Adrenal gland (tissue), 12 donors: ENCODE data around the gene TSPAN5. TPM values are rescaled to one million over a fixed set of nuclear protein-coding genes. Genes with fewer than 3 reads are reported as not detected.

Source experiments
- DNase-seq, 7 donors: peaks; one replicate each; pipeline ENCODE4 v3.0.0-alpha.2; 2019 to 2020
- H3K27ac ChIP-seq, 5 donors: fragments of 200-600 bp; sonication (generic) in 4 of 5; 1 replicate in 3 of 5; 2 replicates in 2 of 5; pipeline versions ENCODE4 v1.5.1 to v1.8.0; 2016 to 2020; ENCODE audit warnings: mild to moderate bottlenecking in 1 of 5
- H3K27me3 ChIP-seq: fragments of 200-600 bp; 2 replicates; pipeline ENCODE4 v1.8.0; 2021
- H3K36me3 ChIP-seq, 2 donors: fragments of 200-600 bp; replicated peaks in 1 of 2; 1 replicate in 1 of 2; 2 replicates in 1 of 2; pipeline versions ENCODE4 v1.5.1 to v1.8.0; 2018 to 2022
- H3K4me1 ChIP-seq, 2 donors: fragments of 200-600 bp; replicated peaks in 1 of 2; 1 replicate in 1 of 2; 2 replicates in 1 of 2; pipeline versions ENCODE4 v1.5.1 to v1.8.0; 2018 to 2021
- H3K4me3 ChIP-seq, 4 donors: fragments of 200-600 bp; sonication (generic) in 3 of 4; one replicate each; pipeline ENCODE4 v1.5.1; 2016 to 2018
- H3K9me3 ChIP-seq, 3 donors: fragments of 200-600 bp; sonication (generic) in 1 of 3; replicated peaks in 1 of 3; 1 replicate in 2 of 3; 2 replicates in 1 of 3; pipeline versions ENCODE4 v1.5.1 to v1.8.0; 2016 to 2021
- CTCF ChIP-seq, 6 experiments: fragments of 450-650 bp in 4 of 6; fragments of 200-600 bp in 2 of 6; sonication (generic) in 1 of 6; IDR thresholded peaks; 1 replicate in 5 of 6; 2 replicates in 1 of 6; pipeline versions ENCODE4 v1.5.1 to v1.8.0; 2016 to 2021; ENCODE audit warnings: antibody characterized with exemption in 6 of 6, mild to moderate bottlenecking in 2 of 6, moderate library complexity in 1 of 6
- POLR2A ChIP-seq, 2 donors: fragments of 450-650 bp; IDR thresholded peaks; one replicate each; pipeline ENCODE4 v1.6.1; 2017; ENCODE audit warnings: antibody characterized with exemption in 2 of 2, mild to moderate bottlenecking in 2 of 2, moderate library complexity in 1 of 2
- WGBS, 4 donors: extraction: QIAGEN DNeasy Blood & Tissue Kit in 2 of 4; methylation state at CpG; one replicate each; pipeline versions ENCODE4 v1.1.5 to v1.1.7; 2013 to 2017; 5-methylcytosine and 5-hydroxymethylcytosine counted together
- intact Hi-C, 2 donors: fragments of 100-400 bp; cut with DNase I; formaldehyde crosslinking; loops; one replicate each; pipeline versions ENCODE4 v1.14.1 to v1.15.0; 2022 to 2023
- polyA plus RNA-seq, 3 donors: library from polyadenylated mRNA; stranded (reverse); fragments of 200-250 nt in 2 of 3; fragments of 350-450 nt in 1 of 3; fragmentation: Illumina TruSeq in 1 of 3; extraction: RNeasy Lipid Tissue Mini Kit (QIAGEN cat#74804) in 1 of 3; gene quantifications; one replicate each; pipeline ENCODE4 v1.2.3, GENCODE V29; 2013 to 2014
- total RNA-seq, 9 donors: library from RNA; depleted of rRNA in 4 of 9; stranded (reverse); fragments of >200 nt in 4 of 9; fragments of 120-200 nt in 1 of 9; fragmentation: NEBNext Ultra II Directional in 1 of 9; extraction: Animal tissue kit (Norgen Biotek cat#: 25700) in 1 of 9; gene quantifications; one replicate each; pipeline versions ENCODE4 v1.1.0 to v1.2.4, GENCODE V29; 2013 to 2023
- donor health status: healthy with polysubstance abuse.
- donor health status: Bipolar disorder and iron deficiency.
- donor health status: DM: yes; HTN: yes; CAD: no.
- donor health status: DM: no; HTN: no; CAD: no.
- donor health status: DM: no; HTN: no; CAD: no.
- donor health status: DM: yes; HTN: yes; CAD: no.

TSPAN5 gene
- total and polyA plus RNA-seq, 12 donors: 1.4 to 23.8 (median 2.7) TPM

- Histone ChIP-seq H3K36me3 (no peaks in the 10 kb centered on the region), H3K4me3 (no peak overlapping the region), H3K4me1 (no peaks in the 10 kb centered on the region), H3K27me3 (no peaks in the 10 kb centered on the region), H3K27ac (no peak overlapping the region), H3K9me3 (no peaks in the 10 kb centered on the region)
- intact Hi-C loops: no loop called here
- WGBS, 4 donors: 75 to 95% (median 80%) methylated on average over 3 of the region's 3 CpGs
- TF ChIP-seq CTCF (IDR thresholded peaks at IDR 0.05): no peak
- no peak for TF ChIP-seq POLR2A (IDR thresholded peaks at IDR 0.05)
- no peak for DNase-seq
Measured at GRCh38 chr4:98700656-98701055, 42.2 kb upstream of the TSPAN5 start.

DNA sequence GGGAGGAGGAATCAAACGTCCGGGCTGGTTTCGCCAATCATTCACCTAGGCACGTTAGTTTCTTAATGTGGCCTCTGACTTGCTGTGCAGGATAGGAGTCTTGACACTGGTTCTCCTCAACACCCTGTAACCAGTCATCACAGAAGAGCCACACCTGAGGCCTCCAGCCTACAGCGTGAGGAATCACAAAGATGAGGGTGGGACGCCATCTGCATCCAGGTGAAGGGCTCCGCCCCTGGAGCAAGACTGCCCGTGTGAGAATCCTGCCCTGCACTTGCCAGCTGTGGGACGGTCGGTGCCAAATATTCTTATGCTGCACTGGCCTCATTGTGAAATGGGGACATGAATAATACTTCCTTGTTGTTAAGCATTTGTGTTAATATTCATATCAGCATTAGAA lies 35.7 kb upstream of the TSPAN5 start:
- 86 to 91% (median 89%) methylated on average over 10 of the region's 10 CpGs for WGBS, 4 donors
- H3K27ac ChIP-seq: no peak overlapping the region
- no peaks in the 10 kb centered on the region for H3K9me3 ChIP-seq
- TF ChIP-seq CTCF (IDR thresholded peaks at IDR 0.05): no peak
- TF ChIP-seq POLR2A (IDR thresholded peaks at IDR 0.05): no peak
- H3K4me1 ChIP-seq: no peaks in the 10 kb centered on the region
- no peak overlapping the region for H3K4me3 ChIP-seq
- intact Hi-C loops: no loop called here
- no peaks in the 10 kb centered on the region for H3K27me3 ChIP-seq
- no peaks in the 10 kb centered on the region for H3K36me3 ChIP-seq
- no peak for DNase-seq

GRCh38 chr4:98692411-98692810 lies 34.0 kb upstream of the TSPAN5 start:
- Histone ChIP-seq H3K9me3 (no peaks in the 10 kb centered on the region), H3K27me3 (no peaks in the 10 kb centered on the region), H3K4me1 (no peaks in the 10 kb centered on the region), H3K4me3 (no peak overlapping the region), H3K36me3 (no peaks in the 10 kb centered on the region), H3K27ac (no peak overlapping the region)
- 46 to 58% (median 49%) methylated on average over 7 of the region's 7 CpGs for WGBS, 4 donors
- intact Hi-C loops: no loop called here
- no peak for DNase-seq
- TF ChIP-seq POLR2A (IDR thresholded peaks at IDR 0.05) (no peak), CTCF (IDR thresholded peaks at IDR 0.05) (no peak)

GRCh38 chr4:98691588-98691987 lies 33.2 kb upstream of the TSPAN5 start:
- H3K27me3 ChIP-seq: no peaks in the 10 kb centered on the region
- TF ChIP-seq CTCF (IDR thresholded peaks at IDR 0.05): no peak
- TF ChIP-seq POLR2A (IDR thresholded peaks at IDR 0.05): no peak
- no peak overlapping the region for H3K4me3 ChIP-seq
- no peaks in the 10 kb centered on the region for H3K4me1 ChIP-seq
- no peaks in the 10 kb centered on the region for H3K9me3 ChIP-seq
- H3K27ac ChIP-seq: no peak overlapping the region
- H3K36me3 ChIP-seq: no peaks in the 10 kb centered on the region
- WGBS, 4 donors: 63 to 84% (median 81%) methylated on average over 4 of the region's 4 CpGs
- intact Hi-C loops: no loop called here
- DNase-seq: no peak
